ELF-1 (cell line): ENCODE measurements around the gene DENND5A.
"Not testable (repeated sequence)": the region's sequence is repeated elsewhere in the genome, so short reads cannot be mapped to it uniquely, and the experiment has no call there.

Experiments used
- DNase-seq: peaks from one replicate; pipeline ENCODE4 v3.0.0-alpha.2; 2016; ENCODE audit warnings: low read depth, low spot score

Gene DENND5A

DNA sequence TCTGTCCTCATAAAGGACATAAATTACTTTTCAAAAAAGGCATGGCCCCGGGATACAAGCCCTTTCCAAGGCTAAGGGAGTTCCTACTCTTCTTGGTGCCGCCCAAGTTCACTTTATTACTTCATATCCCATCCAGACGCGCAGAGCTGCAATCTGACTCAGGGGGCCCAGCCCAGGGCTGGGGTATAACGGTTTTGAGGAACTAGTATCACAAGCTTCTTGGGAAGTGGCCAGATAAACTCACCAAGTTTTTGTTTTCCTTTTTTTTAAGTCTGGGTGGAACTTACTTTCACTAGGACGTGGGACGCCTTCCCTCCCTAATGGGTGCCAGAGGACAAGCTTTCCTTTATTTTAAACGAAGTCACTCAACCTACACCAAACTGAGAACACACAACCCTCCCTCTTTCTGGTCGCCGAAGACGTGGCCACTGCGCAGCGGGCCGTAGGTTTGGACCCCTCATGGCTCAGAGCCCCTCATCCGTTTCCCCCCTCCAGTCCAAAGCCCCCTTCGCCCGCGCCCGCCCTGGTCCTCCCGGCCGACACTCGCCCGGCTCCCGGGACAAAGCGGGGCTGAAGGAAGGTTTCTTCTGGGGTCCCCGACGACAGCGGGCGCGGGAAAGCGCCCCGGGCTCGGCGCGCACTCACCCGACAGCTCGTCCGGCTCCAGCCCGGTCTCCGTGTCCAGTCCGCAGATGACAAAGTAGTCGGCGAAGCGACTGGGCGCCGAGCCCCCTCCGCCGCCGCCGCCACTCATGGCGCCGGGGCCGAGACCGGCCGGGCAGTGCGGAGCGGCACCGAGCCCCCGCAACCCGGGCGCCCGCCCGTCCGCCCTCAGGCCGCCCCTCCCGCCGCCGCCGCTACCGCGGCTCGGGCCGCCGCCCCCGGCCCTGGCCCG lies 587 bp downstream of the DENND5A start:
- peak; percentile 55 for DNase-seq

GRCh38 chr11:9263840-9264315 lies 1.3 kb downstream of the DENND5A start:
- DNase-seq, result peak; percentile 32

- DNase-seq, result not testable (repeated sequence)
Observed at GRCh38 chr11:9260838-9261146, 4.4 kb downstream of the DENND5A start.

DNA sequence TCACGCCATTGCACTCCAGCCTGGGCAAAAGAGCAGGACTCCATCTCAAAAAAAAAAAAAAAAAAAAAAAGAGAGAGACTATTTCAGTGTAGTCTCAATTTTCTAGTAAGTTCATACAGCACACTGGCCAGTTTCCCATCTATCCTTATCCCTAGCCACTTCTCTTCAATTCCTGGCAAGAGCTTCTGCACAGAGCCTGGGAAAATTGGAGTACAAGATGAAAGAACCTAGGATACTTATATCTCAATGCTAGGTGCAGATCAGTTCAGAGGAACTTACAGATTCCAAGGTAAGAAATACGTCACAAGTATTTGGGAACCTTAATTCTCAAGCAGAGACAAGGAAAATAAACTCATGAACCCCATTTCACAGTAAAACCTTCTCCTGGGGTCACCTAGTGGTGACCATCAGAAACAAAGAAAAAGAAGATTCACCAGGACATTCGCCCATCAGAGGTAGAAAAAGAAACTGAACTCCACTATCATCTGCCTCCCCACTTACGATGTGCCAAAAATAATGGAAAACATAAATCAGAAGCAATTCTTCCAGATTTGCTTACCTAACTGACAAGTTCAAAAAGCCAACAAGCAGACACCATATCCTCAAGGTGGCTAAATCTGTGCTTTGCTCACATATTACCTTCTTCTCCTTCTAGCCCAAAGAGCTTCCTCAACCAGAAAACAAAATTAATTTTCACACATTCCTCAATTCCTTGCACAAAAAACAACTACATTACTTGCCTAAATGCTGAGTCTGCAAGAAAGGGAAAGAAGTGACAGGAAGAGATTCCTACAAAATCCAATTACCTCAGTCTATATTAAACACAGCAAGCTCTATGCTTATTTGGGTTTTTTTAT lies 4.9 kb downstream of the DENND5A start:
- no peak for DNase-seq

DNA sequence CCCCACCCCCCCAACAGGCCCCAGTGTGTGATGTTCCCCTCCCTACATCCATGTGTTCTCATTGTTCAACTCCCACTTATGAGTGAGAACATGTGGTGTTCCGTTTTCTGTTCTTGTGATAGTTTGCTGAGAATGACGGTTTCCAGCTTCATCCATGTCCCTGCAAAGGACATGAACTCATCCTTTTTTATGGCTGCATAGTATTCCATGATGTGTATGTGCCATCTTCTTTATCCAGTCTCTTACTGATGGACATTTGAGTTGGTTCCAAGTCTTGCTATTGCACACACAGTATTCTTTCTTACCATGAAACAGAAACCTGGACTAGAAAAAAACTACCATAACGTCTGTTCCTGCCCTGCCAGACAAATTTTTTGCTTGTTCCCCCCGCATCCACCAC lies 6.9 kb downstream of the DENND5A start:
- not testable (repeated sequence) for DNase-seq

- DNase-seq, result no peak
Observed at GRCh38 chr11:9254416-9254815, 10.7 kb downstream of the DENND5A start.

DNA sequence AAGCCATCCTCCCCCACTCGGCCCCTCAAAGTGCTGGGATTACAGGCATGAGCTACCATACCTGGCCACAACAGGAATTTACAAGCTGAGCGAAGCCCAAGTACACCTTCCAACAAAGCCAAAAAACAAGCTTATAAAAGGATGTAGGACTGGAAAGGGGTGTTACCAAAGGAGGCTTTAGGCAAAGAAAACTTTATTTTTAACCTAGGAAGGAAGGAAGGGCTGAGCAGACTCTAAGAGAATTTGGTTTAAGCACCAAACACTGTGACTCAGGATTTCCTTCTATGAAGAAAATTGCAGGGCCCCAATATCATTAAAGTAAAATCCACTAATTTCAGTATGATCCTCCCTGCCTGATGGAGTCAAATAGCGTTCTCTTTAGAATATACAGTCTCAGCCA lies 12.1 kb downstream of the DENND5A start:
- DNase-seq, result no peak

GRCh38 chr11:9251311-9251710 lies 13.8 kb downstream of the DENND5A start:
- no peak for DNase-seq

- DNase-seq, result no peak
Observed at GRCh38 chr11:9250139-9250582, 15.0 kb downstream of the DENND5A start.

DNA sequence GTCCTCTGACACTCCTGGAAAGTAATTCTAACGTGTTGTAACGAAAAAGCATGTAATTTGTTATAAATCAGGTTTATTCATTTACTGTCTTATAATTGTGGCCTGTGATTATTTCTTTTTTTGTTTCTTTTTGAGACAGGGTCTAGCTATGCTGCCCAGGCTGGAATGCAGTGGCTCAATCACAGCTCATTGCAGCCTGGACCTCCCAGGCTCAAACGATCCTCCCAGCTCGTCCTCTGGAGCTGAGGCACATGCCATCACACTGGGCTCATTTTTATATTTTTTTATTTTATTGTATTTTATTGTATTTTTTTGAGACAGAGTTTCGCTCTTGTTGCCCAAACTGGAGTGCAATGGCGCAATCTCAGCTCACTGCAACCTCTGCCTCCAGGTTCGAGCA lies 15.9 kb downstream of the DENND5A start:
- DNase-seq, result no peak

DNA sequence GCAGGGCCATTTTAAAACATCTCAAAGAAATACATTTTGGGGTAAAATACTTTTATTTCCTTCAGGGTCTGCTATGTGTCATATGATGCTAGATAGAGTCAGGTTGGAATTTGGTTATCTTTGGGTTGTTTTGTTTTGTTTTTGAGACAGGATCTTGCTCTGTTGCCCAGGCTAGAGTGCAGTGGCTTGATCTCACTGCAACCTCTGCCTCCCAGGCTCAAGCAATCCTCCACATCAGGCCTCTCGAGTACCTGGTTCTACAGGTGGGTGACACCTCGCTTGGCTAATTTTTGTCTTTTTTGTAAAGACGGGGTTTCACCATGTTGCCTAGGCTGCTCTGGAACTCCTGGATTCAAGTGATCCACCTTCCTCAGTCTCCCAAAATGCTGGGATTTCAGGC lies 17.3 kb downstream of the DENND5A start:
- DNase-seq, result no peak

GRCh38 chr11:9236242-9236641 lies 28.9 kb downstream of the DENND5A start:
- DNase-seq, result not testable (repeated sequence)

- DNase-seq, result no peak
Observed at GRCh38 chr11:9232482-9232881, 32.7 kb downstream of the DENND5A start.

DNA sequence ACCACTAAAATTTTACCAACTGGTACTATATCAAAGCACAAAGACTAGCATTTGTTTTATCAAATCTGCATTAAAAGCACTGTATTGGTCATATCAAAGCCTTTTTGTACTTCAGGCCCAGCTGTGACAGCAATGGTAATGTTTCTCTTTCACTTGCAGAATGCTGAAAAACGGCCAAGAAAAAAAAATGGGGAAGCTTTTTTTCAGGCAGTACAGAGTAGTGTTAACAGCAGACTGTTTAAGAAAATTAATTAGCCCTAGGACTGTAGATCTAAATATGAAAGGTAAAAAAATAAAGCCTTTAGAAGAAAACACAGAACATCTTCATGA lies 33.3 kb downstream of the DENND5A start:
- DNase-seq, result no peak

DNA sequence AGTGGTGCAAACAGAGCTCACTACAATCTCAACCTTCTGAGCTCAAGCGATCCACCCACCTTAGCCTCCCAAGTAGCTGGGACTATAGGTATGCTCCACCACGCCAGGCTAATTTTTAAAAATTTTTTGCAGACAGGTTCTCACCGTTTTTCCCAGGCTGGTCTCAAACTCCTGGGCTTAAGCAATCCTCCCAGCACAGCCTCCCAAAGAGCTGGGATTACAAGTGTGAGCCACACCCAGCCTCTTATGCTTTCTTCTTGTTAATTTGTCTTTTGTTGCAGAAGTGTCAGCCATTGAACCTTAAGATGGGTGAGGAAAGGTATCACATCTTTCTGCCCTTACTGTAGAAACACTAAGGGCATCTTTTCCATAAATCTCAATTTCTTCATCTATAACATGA lies 34.9 kb downstream of the DENND5A start:
- peak; percentile 36 for DNase-seq

- DNase-seq, result no peak
Observed at GRCh38 chr11:9228091-9228490, 37.1 kb downstream of the DENND5A start.

DNA sequence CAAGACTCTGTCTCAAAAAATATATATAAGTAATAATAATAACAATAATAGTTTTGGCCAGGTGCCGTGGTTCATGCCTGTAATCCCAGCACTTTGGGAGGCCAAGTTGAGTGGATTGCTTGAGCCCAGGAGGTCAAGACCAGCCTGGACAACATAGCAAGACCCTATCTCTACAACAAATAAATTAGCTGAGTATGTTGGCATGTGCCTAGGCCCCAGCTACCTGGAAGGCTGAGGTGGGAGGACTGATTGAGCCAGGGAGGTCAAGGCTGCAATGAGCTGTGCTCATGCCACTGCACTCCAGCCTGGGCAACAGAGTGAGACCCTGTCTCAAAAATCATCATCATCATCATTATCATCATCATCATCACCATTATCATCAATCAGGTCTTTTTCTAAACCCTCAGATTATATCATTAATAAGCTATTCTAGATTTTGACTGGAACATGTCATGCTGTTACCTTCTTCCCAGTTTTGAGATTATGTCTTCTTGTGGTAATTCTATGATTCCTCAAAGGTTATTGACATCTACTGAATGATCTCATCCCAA lies 39.3 kb downstream of the DENND5A start:
- DNase-seq, result no peak

DNA sequence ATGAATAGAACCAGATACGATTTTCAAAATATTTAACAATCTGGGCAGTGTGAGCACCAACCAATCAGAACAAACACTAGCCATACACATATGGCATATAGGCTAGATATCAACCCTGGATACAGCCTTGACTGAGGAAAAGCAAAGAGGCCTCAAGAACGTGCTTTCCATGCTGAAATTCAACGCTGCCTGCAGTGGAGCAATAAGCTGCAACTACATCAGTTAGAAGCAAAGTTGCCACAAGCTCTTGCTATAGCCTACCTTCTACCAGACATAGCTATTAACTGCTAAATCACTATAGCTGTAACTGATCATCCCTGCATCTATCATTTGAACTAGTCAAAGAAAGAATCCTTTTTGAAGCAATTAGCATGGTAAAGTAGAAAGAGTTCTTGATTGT lies 42.5 kb downstream of the DENND5A start:
- DNase-seq, result no peak

GRCh38 chr11:9220853-9221252 lies 44.3 kb downstream of the DENND5A start:
- DNase-seq, result not testable (repeated sequence)

GRCh38 chr11:9219572-9219971 lies 45.6 kb downstream of the DENND5A start:
- DNase-seq, result no peak

GRCh38 chr11:9219115-9219514 lies 46.0 kb downstream of the DENND5A start:
- DNase-seq, result no peak

DNA sequence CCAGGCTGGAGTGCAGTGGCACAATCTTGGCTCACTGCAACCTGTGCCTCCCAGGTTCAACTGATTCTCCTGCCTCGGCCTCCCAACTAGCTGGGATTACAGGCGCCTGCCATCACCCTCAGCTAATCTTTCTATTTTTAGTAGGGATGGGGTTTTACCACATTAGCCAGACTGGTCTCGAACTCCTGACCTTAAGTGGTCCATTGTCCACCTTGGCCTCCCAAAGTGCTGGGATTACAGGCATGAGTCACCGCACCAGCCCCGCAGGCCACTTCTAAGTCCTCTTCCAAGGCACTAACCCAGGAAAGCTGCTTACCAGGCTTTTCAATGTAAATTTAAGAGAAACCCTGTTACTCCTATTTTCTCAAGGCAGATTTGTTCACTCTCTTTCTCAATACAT lies 50.4 kb downstream of the DENND5A start:
- DNase-seq, result peak; percentile 54
